ELR (cell line): ENCODE results near the gene LMOD1.
"Not testable (repeated sequence)": the region's sequence is repeated elsewhere in the genome, so short reads cannot be mapped to it uniquely, and the experiment has no call there.

ENCODE experiments used
- DNase-seq: peaks from one replicate; pipeline ENCODE4 v3.0.0-alpha.2; 2015; ENCODE audit warnings: low read depth

The LMOD1 gene

DNA sequence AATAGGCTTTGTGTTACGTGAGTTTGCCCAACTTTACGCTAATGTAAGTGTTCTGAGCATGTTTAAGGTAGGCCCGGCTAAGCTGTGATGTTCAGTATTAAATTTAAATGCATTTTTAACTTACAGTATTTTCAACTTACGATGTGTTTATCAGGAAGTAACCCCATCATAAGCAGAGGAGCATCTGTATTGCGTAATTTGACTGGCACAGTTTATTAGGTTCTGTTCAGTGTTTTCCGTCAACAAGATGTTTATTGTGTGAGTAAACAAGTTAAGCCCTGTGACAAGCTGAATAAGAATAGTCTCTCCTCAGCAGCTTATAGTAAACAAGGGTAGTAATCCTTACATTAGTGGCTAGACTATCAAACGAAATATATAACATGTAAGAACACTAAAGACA lies 84.9 kb downstream of the LMOD1 start:
- DNase-seq, result no peak

- peak; percentile 42 for DNase-seq
Measured at GRCh38 chr1:201859424-201859823, 86.9 kb downstream of the LMOD1 start.

DNA sequence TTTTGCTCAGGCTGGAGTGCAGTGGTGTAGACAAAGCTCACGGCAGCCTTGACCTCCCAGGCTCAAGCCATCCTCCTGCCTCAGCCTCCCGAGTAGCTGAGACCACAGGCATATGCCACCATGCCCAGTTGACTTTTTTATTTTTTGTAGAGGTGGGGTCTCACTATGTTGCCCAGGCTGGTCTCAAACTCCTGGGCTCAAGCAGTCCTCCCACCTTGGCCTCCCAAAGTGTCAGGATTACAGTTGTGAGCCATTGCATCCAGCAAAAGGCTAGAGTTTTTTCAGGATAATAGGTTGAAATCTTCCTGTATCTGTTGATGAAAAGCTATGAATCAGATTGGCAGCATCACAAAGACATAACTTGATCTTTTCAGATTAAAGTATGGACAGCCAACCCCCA lies 89.6 kb downstream of the LMOD1 start:
- DNase-seq, result not testable (repeated sequence)

GRCh38 chr1:201851949-201852348 lies 94.4 kb downstream of the LMOD1 start:
- DNase-seq, result no peak

GRCh38 chr1:201850053-201850397 lies 96.3 kb downstream of the LMOD1 start:
- DNase-seq, result peak; percentile 76

GRCh38 chr1:201849372-201850052 lies 96.8 kb downstream of the LMOD1 start:
- DNase-seq, result no peak

- no peak for DNase-seq
Measured at GRCh38 chr1:201848230-201848629, 98.1 kb downstream of the LMOD1 start.

DNA sequence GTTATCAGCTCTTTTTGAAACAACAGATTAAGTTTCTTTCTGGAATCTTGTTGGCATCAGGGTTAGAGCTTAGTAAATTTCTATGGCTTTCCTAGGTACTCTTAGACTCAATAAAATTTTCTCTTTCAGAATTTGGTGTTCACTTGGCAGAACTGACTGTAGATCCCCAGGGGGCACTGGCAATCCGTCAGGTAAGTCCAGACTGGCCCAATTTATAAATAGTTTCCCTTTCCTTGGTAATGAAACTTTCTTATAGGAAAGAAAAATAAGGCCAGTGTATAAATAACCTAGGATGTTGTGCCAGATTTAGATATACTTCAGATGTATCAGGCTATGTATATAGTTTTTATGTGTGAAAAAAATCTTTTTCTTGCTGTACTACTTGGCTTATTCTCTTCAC lies 99.2 kb downstream of the LMOD1 start:
- DNase-seq, result no peak
